Stimulated activated CD8-positive, alpha-beta memory T cell treated with anti-CD3 and anti-CD28 coated beads, Interleukin-12 subunit alpha, Interleukin-12 subunit beta, amount 100 ng/mL, for 4 hours (primary cell): ENCODE results near the gene FRMD6.

Experiments used
- DNase-seq: peaks from one replicate; pipeline ENCODE4 v3.0.0-alpha.2; 2020; ENCODE audit warnings: low read depth

Gene FRMD6

DNA sequence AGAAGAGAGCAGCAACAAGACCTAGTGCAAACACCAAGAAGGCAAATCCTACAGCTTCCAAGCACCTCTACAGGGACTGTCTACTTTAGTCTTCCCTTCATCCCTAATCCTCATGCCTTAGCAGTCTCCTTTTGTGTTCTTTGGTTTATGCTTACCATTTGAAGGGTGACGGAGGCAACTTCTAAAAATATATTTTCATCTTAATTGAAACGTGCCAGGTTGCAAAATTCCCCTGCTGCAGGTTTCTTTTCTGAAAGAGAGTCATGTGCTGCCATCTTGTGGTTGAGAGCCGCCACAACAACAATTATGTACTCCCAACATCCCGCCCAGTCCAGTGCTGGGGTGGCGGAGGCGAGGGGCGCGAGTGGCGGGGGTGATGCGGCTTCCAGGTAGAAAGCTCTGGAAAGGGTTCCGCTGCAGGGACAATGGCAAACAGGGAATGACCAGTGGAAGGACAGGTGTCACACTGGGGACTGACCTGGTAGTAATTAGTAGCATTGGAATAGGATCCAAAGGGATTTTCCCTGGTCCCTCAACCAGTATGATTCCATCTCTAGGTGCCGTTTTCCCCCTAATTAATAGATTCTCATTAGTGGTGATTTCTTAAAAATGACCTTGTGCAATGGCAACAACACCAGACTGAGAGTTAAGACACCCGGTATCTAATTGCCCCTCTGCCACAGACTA is 128.4 kb downstream of the FRMD6 start:
- DNase-seq, result peak; percentile 39
